Germinal center (tissue), 1 donor: ENCODE results near the gene PIP5KL1.

Source experiments
- DNase-seq: peaks from one replicate; pipeline ENCODE4 v3.0.0; 2012; ENCODE audit warnings: mixed read lengths, low spot score

Gene PIP5KL1

GRCh38 chr9:127873223-127873691 lies 57.3 kb downstream of the PIP5KL1 start:
- no peak for DNase-seq

DNA sequence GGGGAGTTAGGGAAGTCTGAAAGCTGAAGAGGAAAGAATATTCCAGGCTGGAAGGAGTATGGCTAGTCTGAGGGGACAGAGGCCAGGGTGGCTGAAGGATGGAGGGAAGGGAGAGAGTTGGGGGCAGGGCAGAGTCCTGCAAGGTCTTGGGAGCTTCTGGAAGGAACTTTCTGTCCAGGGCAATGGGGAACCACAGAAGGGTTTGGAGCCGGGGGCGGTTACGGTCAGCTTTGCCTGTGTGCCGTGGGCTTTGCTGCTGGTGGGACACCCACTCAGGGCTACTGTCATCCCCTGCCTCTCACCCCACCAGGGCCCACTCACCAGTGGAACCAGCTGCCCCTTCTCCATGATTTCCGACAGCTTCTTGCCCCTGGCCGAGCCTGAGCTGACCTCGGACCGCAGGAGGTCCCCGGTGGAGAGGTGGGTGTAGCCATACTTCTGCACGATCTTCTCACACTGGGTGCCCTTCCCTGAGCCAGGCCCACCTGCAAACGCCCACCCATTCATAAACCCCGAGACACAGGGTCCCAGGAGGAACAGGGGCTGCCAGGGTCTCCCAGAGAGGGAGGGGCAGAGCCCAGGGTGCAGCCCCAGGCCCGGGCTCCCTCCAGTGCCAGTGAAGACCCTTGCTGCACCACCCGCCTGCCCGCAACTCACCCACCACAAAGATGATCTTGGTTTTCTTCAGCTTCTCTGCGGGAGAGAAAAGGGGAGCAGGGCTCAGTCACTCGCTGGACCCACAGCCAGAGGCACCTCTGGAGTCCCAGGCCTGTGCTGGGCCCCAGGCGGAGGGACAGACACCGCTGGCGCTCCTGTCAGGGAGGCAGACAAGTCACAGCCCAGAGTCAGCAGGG lies 58.0 kb downstream of the PIP5KL1 start:
- no peak for DNase-seq

DNA sequence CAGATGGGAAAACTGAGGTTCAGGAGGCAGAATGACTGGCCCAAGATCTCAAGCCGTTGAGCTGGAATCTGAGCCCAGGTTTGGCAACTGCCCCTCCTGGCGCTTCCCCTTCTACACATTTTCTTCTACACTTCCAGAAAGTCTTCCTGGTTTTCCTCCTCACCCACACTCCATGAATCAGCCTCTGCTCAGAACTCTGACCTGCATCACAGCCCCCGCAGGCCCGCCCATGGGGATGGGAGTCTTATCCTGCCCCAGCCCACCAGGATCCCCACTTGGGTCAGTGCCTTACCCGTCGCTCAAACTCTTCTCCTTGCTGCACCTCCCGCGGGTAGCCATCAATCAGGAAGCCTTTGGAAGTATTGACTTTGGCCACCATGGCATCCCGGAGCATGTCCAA lies 59.0 kb downstream of the PIP5KL1 start:
- no peak for DNase-seq

GRCh38 chr9:127870887-127871286 lies 59.7 kb downstream of the PIP5KL1 start:
- DNase-seq, result no peak
